HG03558 (cell line): Measurements from ENCODE around the gene IQSEC1.

Experiments
- ATAC-seq: cut with Tn5 transposase; IDR thresholded peaks from one replicate; pipeline ENCODE4 v1.9.1; 2021; ENCODE audit warnings: moderate number of reproducible peaks; ENCODE audit not compliant: unreplicated experiment; ENCODE audit errors: extremely low read depth

The IQSEC1 gene

GRCh38 chr3:12977117-12977808 is 96.0 kb downstream of the IQSEC1 start:
- no peak for ATAC-seq

GRCh38 chr3:12975748-12976522 is 97.3 kb downstream of the IQSEC1 start:
- ATAC-seq = no peak

- ATAC-seq = no peak
These were observed 98.4 kb downstream of the IQSEC1 start for GRCh38 chr3:12974819-12975218.

- no peak for ATAC-seq
These were observed 98.9 kb downstream of the IQSEC1 start for GRCh38 chr3:12974334-12974733.

- ATAC-seq = no peak
These were observed 99.4 kb downstream of the IQSEC1 start for GRCh38 chr3:12973827-12974226.

GRCh38 chr3:12972781-12973702 is 100.2 kb downstream of the IQSEC1 start:
- ATAC-seq = no peak

- ATAC-seq = no peak
These were observed 101.2 kb downstream of the IQSEC1 start for GRCh38 chr3:12972043-12972442.

GRCh38 chr3:12970684-12971083 is 102.5 kb downstream of the IQSEC1 start:
- ATAC-seq = no peak

GRCh38 chr3:12969486-12969885 is 103.7 kb downstream of the IQSEC1 start:
- no peak for ATAC-seq

GRCh38 chr3:12968541-12968940 is 104.7 kb downstream of the IQSEC1 start:
- ATAC-seq = no peak

- ATAC-seq = no peak
These were observed 105.5 kb downstream of the IQSEC1 start for GRCh38 chr3:12967606-12968351.

- no peak for ATAC-seq
These were observed 106.2 kb downstream of the IQSEC1 start for GRCh38 chr3:12966847-12967605.

GRCh38 chr3:12965999-12966846 is 107.0 kb downstream of the IQSEC1 start:
- ATAC-seq = no peak

- ATAC-seq = no peak
These were observed 108.3 kb downstream of the IQSEC1 start for GRCh38 chr3:12964711-12965612.

- ATAC-seq = no peak
These were observed 109.1 kb downstream of the IQSEC1 start for GRCh38 chr3:12963922-12964701.

GRCh38 chr3:12963231-12963896 is 109.9 kb downstream of the IQSEC1 start:
- no peak for ATAC-seq
